Dermis lymphatic vessel endothelial cell (primary cell): ENCODE data around the gene SNRPA. TPM values are rescaled to one million over a fixed set of nuclear protein-coding genes. Genes with fewer than 3 reads are reported as not detected.

Experiments
- total RNA-seq: library from RNA; depleted of rRNA; stranded (reverse); fragments of >200 nt; gene quantifications from 2 replicates; pipeline ENCODE4 v1.2.1, GENCODE V29; 2014

The SNRPA gene
- total RNA-seq, result 25.8 and 31.5 TPM in 2 replicates

DNA sequence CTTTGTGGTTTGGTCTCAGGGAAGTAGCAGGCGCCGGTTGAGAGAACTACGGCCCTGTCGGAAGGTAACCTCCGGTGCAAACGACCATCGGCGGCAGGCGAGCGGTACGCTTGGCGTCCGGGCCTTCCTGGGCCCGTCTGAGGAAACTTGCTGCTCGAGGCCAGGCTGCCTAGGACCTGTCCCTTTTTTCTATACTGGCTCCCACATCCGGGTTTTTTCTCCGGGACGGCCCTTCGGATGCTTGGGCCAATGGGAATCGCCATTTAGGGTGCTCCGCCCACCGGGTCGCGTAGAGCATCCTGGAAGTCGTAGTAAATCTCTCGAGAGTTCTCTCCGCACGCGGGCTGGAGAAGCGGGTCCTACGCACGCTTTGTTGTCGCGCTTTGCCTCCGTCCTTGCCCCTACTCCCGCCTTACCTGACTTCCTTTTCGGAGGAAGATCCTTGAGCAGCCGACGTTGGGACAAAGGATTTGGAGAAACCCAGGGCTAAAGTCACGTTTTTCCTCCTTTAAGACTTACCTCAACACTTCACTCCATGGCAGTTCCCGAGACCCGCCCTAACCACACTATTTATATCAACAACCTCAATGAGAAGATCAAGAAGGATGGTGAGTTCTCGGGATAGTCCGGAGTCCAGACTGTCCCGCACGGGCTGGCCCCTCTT is at the start of gene SNRPA:
Gene SNRPA, plus strand, starts transcription at position 330 of the 664 bp plus-strand sequence. Its CDS starts 206 bp downstream, at position 536.

DNA sequence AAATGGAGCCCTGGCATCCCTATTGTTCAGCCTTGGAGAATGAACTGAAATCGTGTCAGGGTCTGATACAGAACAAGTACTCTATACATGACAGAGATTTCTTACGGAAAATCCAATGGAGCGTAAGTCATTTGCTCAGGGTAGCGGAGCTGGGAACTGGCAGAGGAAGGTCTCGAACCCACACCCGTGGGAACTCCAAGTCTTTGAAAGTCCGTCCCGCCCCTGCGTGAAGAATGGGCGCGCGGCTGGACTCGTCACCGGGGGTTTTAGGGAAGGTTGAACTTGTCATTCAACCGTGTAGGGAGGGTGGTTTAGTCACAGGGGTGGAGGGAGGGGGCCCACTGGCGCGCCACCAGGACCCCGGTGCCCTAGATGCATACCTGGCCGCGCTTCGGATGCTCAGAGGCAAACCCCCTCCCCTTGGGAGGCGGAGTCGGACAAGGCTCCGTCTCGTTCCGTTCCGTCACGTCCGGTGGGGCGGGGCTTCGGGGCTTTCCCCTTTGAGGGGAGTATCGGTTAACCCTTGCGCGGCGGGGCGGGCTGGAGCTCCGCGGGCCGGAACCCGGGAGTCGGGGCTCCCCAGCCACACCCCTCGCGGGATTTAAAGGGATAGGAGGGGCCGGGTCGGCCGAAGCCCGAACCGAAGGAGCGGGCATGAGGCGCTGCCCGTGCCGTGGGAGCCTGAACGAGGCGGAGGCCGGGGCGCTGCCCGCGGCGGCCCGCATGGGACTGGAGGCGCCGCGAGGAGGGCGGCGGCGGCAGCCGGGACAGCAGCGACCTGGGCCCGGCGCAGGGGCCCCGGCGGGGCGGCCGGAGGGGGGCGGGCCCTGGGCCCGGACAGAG is 34.3 kb upstream of the SNRPA start, which contains the start of the genes COQ8B and ITPKC:
Gene COQ8B, minus strand, starts transcription at position 405 of the 843 bp plus-strand sequence. CDS start 2,254 bp downstream, outside the sequence.
Gene ITPKC, plus strand, starts transcription at position 631 of the 843 bp plus-strand sequence. Its CDS starts 24 bp downstream, at position 655.

DNA sequence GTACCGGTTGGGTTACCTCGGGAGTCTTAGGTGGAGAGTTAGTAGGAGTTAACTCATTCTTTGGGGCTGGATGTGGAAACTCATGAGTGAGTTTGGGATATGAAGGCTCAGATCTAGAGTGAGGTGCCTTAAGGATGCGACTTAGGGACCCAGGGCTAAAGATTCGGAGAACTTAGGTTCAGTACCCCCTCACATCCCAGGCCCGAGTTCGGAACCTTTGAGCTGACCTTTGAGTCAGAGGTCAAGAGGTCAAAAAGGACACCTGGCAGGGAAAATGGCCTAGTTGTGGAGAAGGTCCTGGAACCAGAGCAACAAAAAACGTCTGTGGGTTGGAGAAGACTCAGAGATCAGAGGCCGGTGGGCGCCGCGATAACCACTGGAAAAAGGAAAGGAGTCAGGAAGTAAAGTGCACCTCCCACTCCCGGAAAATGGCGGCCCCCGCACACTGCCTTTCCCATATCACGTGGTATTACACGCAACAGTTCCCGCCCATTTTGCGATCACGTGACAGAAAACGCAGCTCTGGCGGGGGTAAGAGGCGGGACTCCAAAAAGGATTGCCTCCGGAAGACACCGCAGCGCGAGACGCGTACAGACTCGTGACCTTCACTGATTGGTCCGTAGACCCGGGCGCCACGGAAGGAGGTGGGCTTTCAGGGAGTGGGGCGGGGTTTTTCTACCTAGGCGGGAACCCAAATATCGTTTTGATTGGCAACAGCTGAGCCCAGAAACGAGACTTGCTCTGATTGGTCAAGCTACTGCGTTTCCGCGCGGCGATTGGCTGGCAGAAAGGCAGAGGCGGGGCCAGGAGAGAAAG is 737 bp upstream of the SNRPA start, which contains the start of gene ACTMAP:
Gene ACTMAP, minus strand, starts transcription at position 420 of the 816 bp plus-strand sequence. CDS start 674 bp downstream, outside the sequence.

DNA sequence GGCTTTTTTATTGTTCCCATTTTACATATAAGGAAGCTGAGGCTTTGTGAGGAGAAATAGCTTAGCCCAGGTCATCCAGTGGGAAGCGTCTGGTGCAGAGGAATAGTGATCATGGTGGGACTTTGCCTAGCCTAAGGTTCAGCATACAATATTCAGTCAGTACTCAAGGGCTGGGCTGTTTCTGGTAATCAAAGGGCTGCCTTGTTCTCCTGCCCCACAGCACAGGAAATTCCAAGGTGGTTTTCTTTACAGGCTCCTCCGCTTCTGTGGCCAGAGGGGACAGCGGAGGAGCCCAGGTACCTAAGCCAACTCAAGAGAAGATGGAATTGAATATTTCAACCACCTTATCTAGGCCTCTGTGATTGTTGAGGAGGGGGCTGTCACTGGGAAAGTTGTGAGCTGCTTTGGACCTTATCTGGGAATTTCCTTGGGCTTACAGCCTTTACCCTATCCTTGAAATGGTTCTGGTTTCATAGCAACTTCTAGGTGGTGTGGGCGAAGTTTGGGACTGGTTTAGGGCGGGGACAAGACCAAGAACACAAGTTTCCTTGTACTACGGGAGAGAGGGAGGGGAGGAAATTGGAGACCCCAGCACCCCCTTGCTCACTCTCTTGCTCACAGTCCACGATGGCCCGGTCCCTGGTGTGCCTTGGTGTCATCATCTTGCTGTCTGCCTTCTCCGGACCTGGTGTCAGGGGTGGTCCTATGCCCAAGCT is 24.1 kb downstream of the SNRPA start, which contains the start of gene MIA:
Gene MIA, plus strand, starts transcription at position 606 of the 716 bp plus-strand sequence. Its CDS starts 22 bp downstream, at position 628.

DNA sequence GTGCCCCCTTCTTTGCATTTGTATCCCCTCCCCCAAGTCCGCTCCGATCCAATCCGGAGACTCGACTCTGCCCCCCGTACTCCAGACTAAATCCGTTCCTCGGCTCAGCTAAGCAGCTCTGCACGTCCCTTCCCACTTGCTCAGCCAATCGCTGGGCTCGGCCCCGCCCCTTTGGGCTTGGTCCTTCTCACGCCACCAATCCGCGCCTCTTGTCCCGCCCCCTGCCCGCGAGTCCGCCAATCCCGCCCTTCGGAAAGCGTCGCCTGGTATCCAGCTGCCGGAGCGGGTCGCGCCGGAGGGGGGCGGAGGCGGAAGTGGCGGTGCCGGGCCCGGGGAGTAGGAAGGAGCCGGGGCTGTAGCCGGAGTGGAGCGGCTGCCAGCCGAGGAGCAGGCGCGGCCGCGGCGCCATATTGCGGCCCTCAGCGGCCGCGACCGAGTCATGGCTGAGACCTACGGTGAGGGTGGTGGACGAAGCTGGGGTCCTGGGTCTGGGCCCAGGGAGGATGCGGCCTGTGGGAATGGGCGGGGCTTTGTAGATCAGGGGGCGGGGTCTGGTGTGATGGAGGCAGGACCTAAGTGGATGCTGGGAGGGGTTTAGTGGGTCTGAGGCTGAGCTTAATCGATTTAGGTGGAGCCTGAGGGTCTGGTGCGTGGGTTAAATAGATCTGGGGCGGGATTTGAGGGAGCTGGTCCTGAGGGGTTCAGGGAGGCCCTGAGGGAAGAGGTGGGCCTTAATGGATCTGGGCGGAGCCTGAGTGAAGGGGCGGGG is 27.1 kb downstream of the SNRPA start, which contains the start of gene RAB4B:
Gene RAB4B, plus strand, starts transcription at position 311 of the 769 bp plus-strand sequence. Its CDS starts 129 bp downstream, at position 440.

DNA sequence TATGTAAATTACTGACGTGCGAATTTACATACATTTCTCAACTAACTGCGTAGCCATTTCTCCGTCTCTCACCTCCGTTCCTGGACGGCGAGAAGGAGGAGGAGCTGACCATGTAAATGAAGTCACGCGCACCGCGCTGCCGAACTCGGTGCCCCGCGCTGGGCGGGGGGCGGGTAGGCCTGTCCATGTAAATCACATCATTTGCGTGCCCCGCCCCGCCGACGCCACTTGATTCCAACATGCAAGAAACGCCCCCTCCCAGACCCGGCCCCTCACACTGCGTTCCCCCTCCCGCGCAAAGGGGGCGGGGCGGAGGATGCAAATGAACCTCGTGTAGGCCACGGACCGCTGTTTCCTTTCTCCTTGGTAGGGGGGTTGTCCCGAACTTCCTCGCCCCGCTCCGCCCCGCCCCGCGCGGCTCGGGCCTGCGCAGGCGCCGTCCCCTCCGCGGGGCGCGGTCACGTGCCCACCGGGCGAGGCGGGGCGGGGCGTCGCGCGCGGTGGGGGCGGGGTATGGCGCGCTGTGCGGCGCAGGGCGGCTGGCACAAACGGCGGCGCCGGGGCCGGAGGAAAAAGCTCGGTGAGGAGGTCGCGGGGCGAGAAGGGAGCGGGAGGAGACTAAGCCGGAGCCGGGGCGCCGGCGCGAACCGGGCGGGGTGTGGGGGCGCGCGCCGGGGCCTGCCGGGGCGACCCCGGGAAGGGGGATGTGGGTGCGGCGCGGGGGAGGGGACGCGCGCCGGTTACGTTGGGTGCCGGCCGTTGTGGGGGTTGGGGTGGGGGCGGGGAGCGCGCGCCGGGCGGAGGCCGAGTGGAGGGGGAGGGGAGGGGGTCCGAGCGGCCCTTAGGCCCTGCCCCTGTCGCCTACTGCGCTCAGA is 47.9 kb downstream of the SNRPA start, which contains the start of gene EGLN2:
Gene EGLN2, plus strand, starts transcription at position 509 of the 875 bp plus-strand sequence. CDS start 1,382 bp downstream, outside the sequence.

Other genes starting within 250 kb of the SNRPA start
- gene SHKBP1, start 174.3 kb upstream of the SNRPA start, total RNA-seq, result 20.6 and 24.3 TPM in 2 replicates
- 19.9 and 21.7 TPM in 2 replicates for gene LTBP4, start 149.8 kb upstream of the SNRPA start, total RNA-seq
- gene NUMBL, start 60.6 kb upstream of the SNRPA start, total RNA-seq, result 7.5 and 10.4 TPM in 2 replicates
- gene COQ8B, start 34.3 kb upstream of the SNRPA start, total RNA-seq, result 16.7 and 20.5 TPM in 2 replicates
- gene ITPKC, start 34.1 kb upstream of the SNRPA start, total RNA-seq, result 16.7 and 21.3 TPM in 2 replicates
- 0.34 and 0.43 TPM in 2 replicates for gene ACTMAP, start 726 bp upstream of the SNRPA start, total RNA-seq
- gene MIA, start 24.3 kb downstream of the SNRPA start, total RNA-seq, result not detected in 2 replicates
- 9.5 and 12.8 TPM in 2 replicates for gene RAB4B, start 27.0 kb downstream of the SNRPA start, total RNA-seq
- gene EGLN2, start 48.0 kb downstream of the SNRPA start, total RNA-seq, result 119 and 126 TPM in 2 replicates
- gene CYP2A6, start 99.2 kb downstream of the SNRPA start, total RNA-seq, result not detected in 2 replicates
- gene CYP2A7, start 131.0 kb downstream of the SNRPA start, total RNA-seq, result not detected in 2 replicates
- not detected in 2 replicates for gene CYP2B6, start 240.1 kb downstream of the SNRPA start, total RNA-seq